Kidney (tissue), 14 donors: ENCODE results near the gene B4GALT2. TPM values are rescaled to one million over a fixed set of nuclear protein-coding genes. Genes with fewer than 3 reads are reported as not detected.

Experiments
- DNase-seq, 5 donors: peaks; one replicate each; pipeline ENCODE4 v3.0.0-alpha.2; 2013 to 2020
- FAIRE-seq: peaks from 2 replicates; lab custom pipeline; 2012; peaks lifted over from hg19 to GRCh38; lab: Jason Lieb, UNC
- H3K27ac ChIP-seq, 2 donors: one replicate each; pipeline ENCODE4 v1.7.0; 2013; ENCODE audit warnings: low read depth in 2 of 2, low read length in 2 of 2, inconsistent platforms in 1 of 2
- H3K27me3 ChIP-seq: one replicate; pipeline ENCODE4 v1.7.1; 2013; ENCODE audit warnings: low read length, inconsistent platforms; ENCODE audit not compliant: control insufficient read depth, insufficient read depth
- H3K36me3 ChIP-seq, 3 donors: one replicate each; pipeline versions ENCODE4 v1.7.0 to v1.7.1; 2013; ENCODE audit warnings: low read length in 3 of 3, control low read depth in 1 of 3, inconsistent platforms in 1 of 3; ENCODE audit not compliant: insufficient read depth in 3 of 3, control insufficient read depth in 2 of 3
- H3K4me1 ChIP-seq, 3 donors: one replicate each; pipeline versions ENCODE4 v1.7.0 to v1.7.1; 2013; ENCODE audit warnings: low read length in 3 of 3, inconsistent platforms in 1 of 3, low read depth in 1 of 3; ENCODE audit not compliant: control insufficient read depth in 2 of 3, insufficient read depth in 2 of 3
- H3K4me3 ChIP-seq, 3 donors: one replicate each; pipeline versions ENCODE4 v1.7.0 to v1.8.1; 2013; ENCODE audit warnings: low read length in 3 of 3, control low read depth in 1 of 3, inconsistent platforms in 1 of 3
- H3K9ac ChIP-seq, 3 donors: one replicate each; pipeline versions ENCODE4 v1.7.0 to v1.7.1; 2013; ENCODE audit warnings: low read length in 3 of 3, control low read depth in 1 of 3, inconsistent platforms in 1 of 3
- H3K9me3 ChIP-seq, 3 donors: one replicate each; pipeline versions ENCODE4 v1.7.0 to v1.7.1; 2013; ENCODE audit warnings: low read length in 3 of 3, control low read depth in 1 of 3, inconsistent platforms in 1 of 3; ENCODE audit not compliant: control insufficient read depth in 2 of 3, insufficient read depth in 1 of 3
- CTCF ChIP-seq: IDR thresholded peaks from 3 replicates; pipeline ENCODE4 v1.5.1; 2012; ENCODE audit warnings: mild to moderate bottlenecking, moderate library complexity, borderline replicate concordance; ENCODE audit not compliant: insufficient read depth; ENCODE audit errors: extremely low read depth
- intact Hi-C: fragments of 100-400 bp; cut with DNase I; formaldehyde crosslinking; loops from one replicate; pipeline ENCODE4 v1.11.1; 2022
- polyA plus RNA-seq: library from polyadenylated mRNA; stranded (reverse); fragments of 350-450 nt; fragmentation: Illumina TruSeq; extraction: RNeasy Lipid Tissue Mini Kit (QIAGEN cat#74804); gene quantifications from one replicate; pipeline ENCODE4 v1.2.3, GENCODE V29; 2014; ENCODE audit warnings: low read depth, low replicate concordance; ENCODE audit not compliant: insufficient read depth
- total RNA-seq: library from RNA; stranded (reverse); fragmentation: NEBNext Ultra II Directional; extraction: Animal tissue kit (Norgen Biotek cat#: 25700); gene quantifications from one replicate; pipeline ENCODE4 v1.2.1, GENCODE V29; 2021
- donor health status: control.
- donor health status: control.
- donor health status: control.
- donor health status: control.
- donor health status: control.
- donor health status: DM: yes; HTN: yes; CAD: no.
- donor health status: Normal renal cell carcinoma (clear cell type).

Gene B4GALT2
- total and polyA plus RNA-seq, 2 donors from 2014 or later = 25.1 to 32.5 TPM

- H3K9ac ChIP-seq = no peak overlapping the region
- H3K4me1 ChIP-seq = peaks cover 0 to 18% (median 12%) of the 10 kb centered on the region in 3 donors
- intact Hi-C loops = no loop called here
- FAIRE-seq (no peak), DNase-seq (no peak)
- H3K9me3 ChIP-seq = no peaks in the 10 kb centered on the region
- H3K27ac ChIP-seq = no peak overlapping the region
- no peak for TF ChIP-seq CTCF
- H3K4me3 ChIP-seq = no peak overlapping the region
- H3K27me3 ChIP-seq = no peaks in the 10 kb centered on the region
- peaks cover 4 to 24% (median 6%) of the 10 kb centered on the region in 3 donors for H3K36me3 ChIP-seq
These were observed 2.6 kb downstream of the B4GALT2 start for GRCh38 chr1:43981636-43982035.

- DNase-seq (no peak), FAIRE-seq (no peak)
- H3K36me3 ChIP-seq = peaks cover 4 to 18% (median 6%) of the 10 kb centered on the region in 3 donors
- TF ChIP-seq CTCF = no peak
- intact Hi-C loops = no loop called here
- no peak overlapping the region for H3K4me3 ChIP-seq
- H3K27ac ChIP-seq = no peak overlapping the region
- H3K4me1 ChIP-seq = peaks cover 0 to 19% (median 18%) of the 10 kb centered on the region in 3 donors
- H3K9ac ChIP-seq = no peak overlapping the region
- no peaks in the 10 kb centered on the region for H3K27me3 ChIP-seq
- no peaks in the 10 kb centered on the region for H3K9me3 ChIP-seq
These were observed 3.2 kb downstream of the B4GALT2 start for GRCh38 chr1:43982241-43982640.

- peak in 3 of 5 donors; percentile 41 to 57 (median 55) for DNase-seq
- FAIRE-seq = no peak
- no peak overlapping the region for H3K27ac ChIP-seq
- H3K27me3 ChIP-seq = no peaks in the 10 kb centered on the region
- H3K4me1 ChIP-seq = peaks cover 0 to 21% (median 21%) of the 10 kb centered on the region in 3 donors
- H3K9me3 ChIP-seq = no peaks in the 10 kb centered on the region
- peaks cover 0 to 12% (median 2%) of the 10 kb centered on the region in 3 donors for H3K36me3 ChIP-seq
- no peak overlapping the region for H3K4me3 ChIP-seq
- TF ChIP-seq CTCF = no peak
- intact Hi-C loops = no loop called here
- no peak overlapping the region for H3K9ac ChIP-seq
These were observed 3.8 kb downstream of the B4GALT2 start for GRCh38 chr1:43982808-43983207.
